Transverse colon (tissue), 4 donors: Measurements from ENCODE around the gene COMMD3. TPM values are rescaled to one million over a fixed set of nuclear protein-coding genes. Genes with fewer than 3 reads are reported as not detected.

Experiments
- DNase-seq: peaks from one replicate; pipeline ENCODE4 v3.0.0-alpha.2; 2019
- H3K27ac ChIP-seq, 4 donors: fragments of 200-600 bp; sonication (generic); 2 replicates each; pipeline ENCODE4 v1.5.1; 2016 to 2018; ENCODE audit warnings: inconsistent platforms in 4 of 4
- H3K27me3 ChIP-seq: fragments of 200-600 bp; sonication (generic); 2 replicates; pipeline ENCODE4 v1.5.1; 2017; ENCODE audit warnings: inconsistent platforms
- H3K36me3 ChIP-seq, 4 donors: fragments of 200-600 bp; sonication (generic); 2 replicates each; pipeline ENCODE4 v1.5.1; 2017 to 2019; ENCODE audit warnings: inconsistent platforms in 4 of 4
- H3K4me1 ChIP-seq, 4 donors: fragments of 200-600 bp; sonication (generic); 2 replicates each; pipeline ENCODE4 v1.5.1; 2017 to 2020; ENCODE audit warnings: inconsistent platforms in 4 of 4
- H3K4me3 ChIP-seq, 4 donors: fragments of 200-600 bp; sonication (generic); 1 replicate in 1 of 4; 2 replicates in 3 of 4; pipeline versions ENCODE4 v1.5.1 to v1.6.1; 2017 to 2019; ENCODE audit warnings: inconsistent platforms in 4 of 4
- H3K9me3 ChIP-seq, 2 donors: fragments of 200-600 bp; sonication (generic); 2 replicates each; pipeline ENCODE4 v1.5.1; 2017 to 2019; ENCODE audit warnings: inconsistent platforms in 2 of 2
- CTCF ChIP-seq, 5 experiments: fragments of 200-600 bp in 3 of 5; fragments of 450-650 bp in 2 of 5; sonication (generic) in 3 of 5; IDR thresholded peaks; 1 replicate in 2 of 5; 2 replicates in 3 of 5; pipeline ENCODE4 v1.5.1; 2016 to 2017; ENCODE audit warnings: antibody characterized with exemption in 5 of 5, inconsistent platforms in 3 of 5, mild to moderate bottlenecking in 2 of 5, moderate library complexity in 1 of 5
- EP300 ChIP-seq: sonication (generic); formaldehyde crosslinking; IDR thresholded peaks from one replicate; pipeline ENCODE4 v1.6.1; 2017; ENCODE audit warnings: antibody characterized with exemption, low read depth
- POLR2A ChIP-seq: fragments of 450-650 bp; IDR thresholded peaks from one replicate; pipeline ENCODE4 v1.6.1; 2016; ENCODE audit warnings: antibody characterized with exemption, mild to moderate bottlenecking, moderate library complexity
- POLR2AphosphoS5 ChIP-seq, 3 donors: sonication (generic); formaldehyde crosslinking; IDR thresholded peaks; one replicate each; pipeline ENCODE4 v1.6.1; 2016; ENCODE audit warnings: antibody characterized with exemption in 3 of 3
- WGBS, 2 donors: methylation state at CpG; one replicate each; pipeline ENCODE4 v1.1.5; 2018; ENCODE audit warnings: low coverage in 1 of 2; 5-methylcytosine and 5-hydroxymethylcytosine counted together
- in situ Hi-C, 4 donors: fragments of 200-750 bp; cut with MboI; loops; one replicate each; pipeline versions ENCODE4 v1.15.0 to v1.15.1; 2017; ENCODE audit warnings: low sequenced_read_pairs in 3 of 4, low pct_ligation_motif_present in 1 of 4, low pct_unique_long_range_greater_than_20kb in 1 of 4
- intact Hi-C: fragments of 100-400 bp; cut with DNase I; formaldehyde crosslinking; loops from one replicate; pipeline ENCODE4 v1.15.1; 2023; ENCODE audit warnings: low total_unique reads
- total RNA-seq, 4 donors: library from RNA; depleted of rRNA; stranded (reverse); fragments of >200 nt; gene quantifications; one replicate each; pipeline ENCODE4 v1.1.0, GENCODE V29; 2016

Gene COMMD3
- total RNA-seq, 4 donors from 2014 or later = 3.0 to 35.1 (median 18.3) TPM

- H3K27ac ChIP-seq = no peak overlapping the region
- H3K27me3 ChIP-seq = peaks cover 91% of the 10 kb centered on the region
- no peak overlapping the region for H3K4me3 ChIP-seq
- no peaks in the 10 kb centered on the region for H3K9me3 ChIP-seq
- intact Hi-C loops (no loop called here), in situ Hi-C loops (no loop called here)
- H3K36me3 ChIP-seq = no peaks in the 10 kb centered on the region
- DNase-seq = no peak
- TF ChIP-seq POLR2AphosphoS5 (IDR thresholded peaks at IDR 0.05) (no peak), EP300 (no peak), POLR2A (no peak), CTCF (IDR thresholded peaks at IDR 0.05) (no peak)
- peaks cover 21 to 46% (median 41%) of the 10 kb centered on the region in 4 donors for H3K4me1 ChIP-seq
Observed at GRCh38 chr10:22338931-22339330, 22.7 kb downstream of the COMMD3 start.

DNA sequence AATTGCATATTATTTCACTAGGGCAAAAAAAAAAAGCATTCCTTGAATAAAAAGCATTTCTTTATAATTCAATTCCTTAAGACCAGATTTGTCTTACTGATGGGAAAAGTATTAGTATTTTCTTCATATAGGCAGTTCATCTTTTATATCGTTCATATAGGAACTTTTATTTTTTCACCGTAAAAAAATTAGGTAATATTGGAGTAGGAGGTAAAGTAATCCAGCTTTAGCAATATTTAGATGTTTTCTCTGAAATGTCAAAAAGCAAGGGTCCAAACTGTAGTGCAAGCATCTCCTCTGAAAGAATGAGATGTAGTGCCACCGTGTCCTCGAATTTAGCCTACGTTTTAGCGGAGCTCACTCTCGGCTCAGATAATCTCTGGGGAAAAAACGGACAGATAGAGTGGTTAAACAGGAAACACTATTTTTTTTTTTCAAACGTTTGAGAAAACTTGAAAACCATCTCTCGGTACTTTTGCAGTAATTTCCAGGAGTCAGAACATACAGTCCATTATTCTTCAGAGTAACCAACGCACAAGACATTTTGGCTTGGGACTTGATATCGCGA, 23.7 kb downstream of the COMMD3 start:
- H3K4me1 ChIP-seq = peaks cover 16 to 37% (median 34%) of the 10 kb centered on the region in 4 donors
- H3K27me3 ChIP-seq = peaks cover 91% of the 10 kb centered on the region
- H3K9me3 ChIP-seq = no peaks in the 10 kb centered on the region
- H3K27ac ChIP-seq = peak overlapping the region; percentile 92 to 97 (median 94)
- peak overlapping the region in 3 of 4 donors; percentile 76 to 92 (median 90) for H3K4me3 ChIP-seq
- no peak for DNase-seq
- 1 to 2% methylated on average over 13 of the region's 13 CpGs for WGBS, 2 donors
- no peaks in the 10 kb centered on the region for H3K36me3 ChIP-seq
- intact Hi-C loops = no loop called here
- TF ChIP-seq POLR2AphosphoS5 (IDR thresholded peaks at IDR 0.05) (peak in 2 of 3 donors; percentile 52 to 58), CTCF (IDR thresholded peaks at IDR 0.05) (no peak)
- in situ Hi-C loops = no loop called here

DNA sequence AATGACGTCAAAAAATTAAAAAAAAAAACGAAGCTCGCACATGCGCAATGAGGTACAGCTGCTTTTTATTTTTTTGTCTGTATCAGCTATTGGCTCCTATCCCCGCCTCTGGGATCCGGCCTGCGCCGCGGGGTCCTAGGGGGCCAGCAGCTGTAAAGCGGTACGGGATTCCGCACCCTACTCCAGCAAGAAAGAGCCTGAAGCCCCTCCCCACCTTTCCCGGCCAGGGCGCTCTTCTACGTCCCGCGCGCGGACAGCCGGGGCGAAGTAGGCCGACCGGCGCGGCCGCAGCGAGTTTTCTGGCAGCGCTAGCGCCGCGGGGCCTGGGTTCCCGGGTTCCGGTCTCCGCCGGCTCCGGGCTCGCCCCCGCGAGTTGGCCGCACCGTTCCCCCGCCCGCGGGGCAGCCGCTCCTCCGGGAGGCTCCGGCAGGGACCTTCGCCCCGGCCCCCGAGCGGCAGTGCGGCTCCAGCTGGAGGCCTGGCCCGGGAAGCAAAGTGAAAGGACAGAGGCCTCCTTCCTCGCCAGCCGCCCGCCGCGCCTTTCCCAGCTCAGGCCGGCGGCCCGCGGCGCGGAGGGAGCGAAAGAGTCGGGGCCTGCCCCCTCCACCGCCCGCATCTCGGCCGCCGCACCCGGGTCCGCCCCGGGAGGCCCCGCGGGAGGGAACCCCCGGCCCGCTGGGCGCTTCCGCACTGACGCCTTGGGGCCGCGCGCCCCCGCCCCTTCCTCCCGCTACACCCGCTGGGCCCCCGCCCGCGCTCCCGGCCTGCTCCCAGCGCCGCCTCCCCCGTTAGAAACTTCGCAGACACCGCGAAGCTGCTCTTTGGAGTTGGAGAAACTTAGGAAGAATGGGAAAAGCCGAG, 24.4 kb downstream of the COMMD3 start:
- Histone ChIP-seq H3K4me3 (peak overlapping the region; percentile 73 to 92 (median 83)), H3K27me3 (peaks cover 91% of the 10 kb centered on the region), H3K4me1 (peaks cover 11 to 36% (median 33%) of the 10 kb centered on the region in 4 donors), H3K9me3 (no peaks in the 10 kb centered on the region), H3K36me3 (no peaks in the 10 kb centered on the region), H3K27ac (peak overlapping the region; percentile 92 to 97 (median 94))
- in situ Hi-C loops = no loop called here
- no peak for TF ChIP-seq POLR2AphosphoS5 (IDR thresholded peaks at IDR 0.05)
- peak; percentile 61 for TF ChIP-seq POLR2A
- DNase-seq = peak; percentile 65
- intact Hi-C loops = no loop called here
- 0 to 1% methylated on average over 4 to 48 of the region's 98 CpGs for WGBS, 2 donors

GRCh38 chr10:22341190-22341925, 25.2 kb downstream of the COMMD3 start:
- H3K27ac ChIP-seq = peak overlapping the region; percentile 92 to 97 (median 94)
- no peaks in the 10 kb centered on the region for H3K36me3 ChIP-seq
- TF ChIP-seq POLR2A (no peak), CTCF (IDR thresholded peaks at IDR 0.05) (no peak), POLR2AphosphoS5 (IDR thresholded peaks at IDR 0.05) (no peak), EP300 (no peak)
- peaks cover 91% of the 10 kb centered on the region for H3K27me3 ChIP-seq
- no peaks in the 10 kb centered on the region for H3K9me3 ChIP-seq
- DNase-seq = no peak
- 3 to 10% methylated on average over 5 to 33 of the region's 40 CpGs for WGBS, 2 donors
- H3K4me1 ChIP-seq = peaks cover 3 to 30% (median 26%) of the 10 kb centered on the region in 4 donors
- in situ Hi-C loops = no loop called here
- intact Hi-C loops = no loop called here
- peak overlapping the region; percentile 73 to 92 (median 83) for H3K4me3 ChIP-seq
